LNCaP clone FGC (cell line): ENCODE results near the gene PIP5KL1.

Source experiments
- DNase-seq: peaks from one replicate; pipeline ENCODE4 v3.0.0-alpha.2; 2011; ENCODE audit warnings: low read depth
- H3K4me3 ChIP-seq: 2 replicates; pipeline ENCODE4 v1.5.1; 2011; ENCODE audit warnings: mild to moderate bottlenecking, low read depth, low read length, control low read depth
- CTCF ChIP-seq: IDR thresholded peaks from 2 replicates; pipeline ENCODE4 v1.5.1; 2012; ENCODE audit warnings: mild to moderate bottlenecking; ENCODE audit not compliant: control insufficient read depth, insufficient read depth; ENCODE audit errors: extremely low read depth

Gene PIP5KL1

GRCh38 chr9:127931092-127931881 is 710 bp upstream of the PIP5KL1 start:
- no peak for TF ChIP-seq CTCF
- H3K4me3 ChIP-seq = peak overlapping the region; percentile 49; the same call in 1 of the 2 replicates
- DNase-seq = no peak

- no peak for DNase-seq
- no peak for TF ChIP-seq CTCF
- H3K4me3 ChIP-seq = no peak overlapping the region
Observed at GRCh38 chr9:127929625-127929979, 975 bp downstream of the PIP5KL1 start.

- no peak overlapping the region for H3K4me3 ChIP-seq
- TF ChIP-seq CTCF = no peak
- DNase-seq = no peak
Observed at GRCh38 chr9:127928676-127929624, 1.6 kb downstream of the PIP5KL1 start.

GRCh38 chr9:127927988-127928675 is 2.4 kb downstream of the PIP5KL1 start:
- DNase-seq = no peak

GRCh38 chr9:127927201-127927987 is 3.2 kb downstream of the PIP5KL1 start:
- no peak for DNase-seq
- TF ChIP-seq CTCF = no peak
- H3K4me3 ChIP-seq = no peak overlapping the region

More at GRCh38 chr9:127927988-127928675, 2.4 kb downstream of the PIP5KL1 start:
- TF ChIP-seq CTCF = no peak
- no peak overlapping the region for H3K4me3 ChIP-seq

- no peak overlapping the region for H3K4me3 ChIP-seq
- TF ChIP-seq CTCF = no peak
- DNase-seq = no peak
Observed at GRCh38 chr9:127926906-127927200, 3.7 kb downstream of the PIP5KL1 start.
